ENCODE measurements around the gene THBS1. TPM values are rescaled to one million over a fixed set of nuclear protein-coding genes. Genes with fewer than 3 reads are reported as not detected.

THBS1 gene
- total RNA-seq, 2 experiments from 2014 or later: 0.02 to 0.20 TPM

DNA sequence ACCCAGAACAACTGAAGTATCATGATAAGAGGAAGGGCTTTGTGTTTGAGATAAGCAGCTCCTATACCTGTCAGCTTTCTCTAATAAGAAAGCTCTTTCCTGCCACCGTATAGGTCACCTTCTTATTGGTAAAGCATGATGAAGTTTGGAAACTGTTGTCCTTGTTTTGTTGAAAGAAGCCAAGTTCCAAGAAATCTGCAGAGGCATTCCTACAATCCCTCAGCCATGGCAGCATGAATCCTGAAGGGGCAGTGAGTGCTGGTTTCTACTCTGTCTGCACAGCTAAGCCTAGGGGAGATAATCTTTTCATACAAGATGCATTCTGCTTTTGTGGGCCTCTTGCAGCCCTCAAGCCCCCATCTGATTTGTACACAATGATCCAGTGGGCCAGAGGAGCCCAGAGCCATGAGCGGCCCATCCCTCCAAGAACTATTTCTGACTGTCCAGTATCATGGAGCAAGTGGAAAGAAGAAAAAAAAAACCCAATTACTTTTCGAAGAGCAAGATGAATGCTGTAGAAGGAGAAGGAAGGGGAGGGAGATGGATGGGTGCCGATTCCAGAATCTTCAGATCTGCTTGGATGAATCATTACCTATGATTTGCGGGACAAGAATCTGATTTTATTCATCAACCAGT is 1.9 kb upstream of the THBS1 start:
- intact Hi-C loops (cut with micrococcal nuclease): no loop called here
- H3K4me3 Mint-ChIP-seq: no peak overlapping the region
- peaks cover 47% of the 10 kb centered on the region for H3K27me3 Mint-ChIP-seq (ENCODE audit: low read depth)
- H3K9me3 Mint-ChIP-seq: no peaks in the 10 kb centered on the region
- no peaks in the 10 kb centered on the region for H3K36me3 Mint-ChIP-seq (ENCODE audit: low read depth)
- no peak for DNase-seq
- H3K27ac Mint-ChIP-seq: no peak overlapping the region
- peaks cover 9% of the 10 kb centered on the region for H3K4me1 Mint-ChIP-seq (ENCODE audit: low read depth)
- CTCF ChIA-PET: interaction anchor here (1.1 kb wide), 1 partner anchor 762 kb away, joined by 3 read pairs; no protein-coding TSS in a partner anchor

GRCh38 chr15:39579487-39580116 is 1.3 kb upstream of the THBS1 start:
- H3K36me3 Mint-ChIP-seq (ENCODE audit: low read depth): no peaks in the 10 kb centered on the region
- peaks cover 50% of the 10 kb centered on the region for H3K27me3 Mint-ChIP-seq (ENCODE audit: low read depth)
- H3K27ac Mint-ChIP-seq: no peak overlapping the region
- CTCF ChIA-PET: interaction anchor here (0.7 to 1.7 kb wide), 11 partner anchors 8 to 872 kb away, joined by 3 to 9 read pairs (median 3); no protein-coding TSS in a partner anchor
- DNase-seq: no peak
- H3K9me3 Mint-ChIP-seq: no peaks in the 10 kb centered on the region
- peaks cover 9% of the 10 kb centered on the region for H3K4me1 Mint-ChIP-seq (ENCODE audit: low read depth)
- H3K4me3 Mint-ChIP-seq: no peak overlapping the region
- intact Hi-C loops (cut with micrococcal nuclease): loop anchor here (1.0 to 5.0 kb wide), 7 partner anchors 178 to 871 kb away; no protein-coding TSS in a partner anchor

- Mint-ChIP-seq H3K36me3 (ENCODE audit: low read depth) (no peaks in the 10 kb centered on the region), H3K4me3 (peak overlapping the region; percentile 44), H3K27ac (no peak overlapping the region), H3K4me1 (ENCODE audit: low read depth) (peaks cover 9% of the 10 kb centered on the region), H3K9me3 (no peaks in the 10 kb centered on the region), H3K27me3 (ENCODE audit: low read depth) (peaks cover 50% of the 10 kb centered on the region)
- CTCF ChIA-PET: interaction anchor here (0.7 to 1.7 kb wide), 12 partner anchors 8 to 873 kb away, joined by 3 to 9 read pairs (median 3); no protein-coding TSS in a partner anchor
- DNase-seq: peak; percentile 92
- intact Hi-C loops (cut with micrococcal nuclease): loop anchor here (1.0 to 5.0 kb wide), 7 partner anchors 177 to 871 kb away; no protein-coding TSS in a partner anchor
Observed at GRCh38 chr15:39580117-39580484, 778 bp upstream of the THBS1 start.

DNA sequence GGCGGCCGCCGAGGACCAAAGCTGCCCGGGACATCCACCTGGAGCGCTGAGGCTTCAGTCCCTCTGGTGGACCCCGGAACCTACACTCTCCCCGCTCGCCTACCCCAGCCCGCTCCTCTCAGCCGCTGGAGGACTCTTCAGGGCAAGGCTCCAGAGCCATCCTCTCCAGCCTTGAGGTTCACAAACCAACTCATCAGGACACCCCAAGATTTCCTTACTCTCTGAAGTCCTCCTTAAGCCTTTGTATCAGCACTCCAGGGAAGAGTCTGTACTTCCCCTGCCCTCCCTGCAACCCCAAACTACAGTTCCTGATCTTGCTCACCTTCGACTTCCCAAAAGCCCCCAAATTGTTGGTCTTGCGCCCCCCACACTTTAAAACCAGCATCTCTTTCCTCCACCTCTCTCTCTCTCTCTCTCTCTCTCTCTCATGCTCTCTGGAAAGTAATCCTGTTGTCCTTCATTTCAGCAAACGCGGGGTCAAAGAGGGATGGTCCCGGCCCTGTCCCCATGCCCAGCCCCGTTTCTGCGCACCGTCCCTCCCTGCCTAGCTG is 438 bp downstream of the THBS1 start:
- DNase-seq: peak; percentile 8
- CTCF ChIA-PET: interaction anchor here (0.5 to 1.7 kb wide), 6 partner anchors 9 to 1840 kb away, joined by 3 to 4 read pairs (median 3); no protein-coding TSS in a partner anchor

DNA sequence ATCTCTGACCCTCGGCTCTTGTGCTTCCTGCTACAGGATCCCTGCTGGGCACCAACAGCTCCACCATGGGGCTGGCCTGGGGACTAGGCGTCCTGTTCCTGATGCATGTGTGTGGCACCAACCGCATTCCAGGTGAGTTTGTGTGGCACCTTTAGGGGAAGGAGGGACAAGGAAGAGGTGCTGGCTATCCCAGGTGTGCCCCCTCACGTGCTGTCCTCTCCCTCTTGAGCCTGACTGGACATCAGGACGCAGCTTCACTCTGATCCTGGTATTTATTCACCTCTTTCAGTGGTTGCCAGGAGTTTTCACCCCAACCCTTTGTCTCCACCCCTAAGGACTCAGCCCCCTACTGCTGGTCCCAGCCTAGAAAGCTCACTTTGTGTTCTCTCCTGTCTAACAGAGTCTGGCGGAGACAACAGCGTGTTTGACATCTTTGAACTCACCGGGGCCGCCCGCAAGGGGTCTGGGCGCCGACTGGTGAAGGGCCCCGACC is 960 bp downstream of the THBS1 start:
- CTCF ChIA-PET: interaction anchor here (0.5 to 2.4 kb wide), 3 partner anchors 175 to 390 kb away, joined by 3 to 11 read pairs (median 4); no protein-coding TSS in a partner anchor
- intact Hi-C loops (cut with micrococcal nuclease): loop anchor here (2.0 to 5.0 kb wide), 4 partner anchors 49 to 873 kb away; no protein-coding TSS in a partner anchor
- H3K27me3 Mint-ChIP-seq (ENCODE audit: low read depth): peaks cover 45% of the 10 kb centered on the region
- no peak for DNase-seq
- H3K4me3 Mint-ChIP-seq: peak overlapping the region; percentile 4
- peaks cover 9% of the 10 kb centered on the region for H3K4me1 Mint-ChIP-seq (ENCODE audit: low read depth)
- H3K9me3 Mint-ChIP-seq: no peaks in the 10 kb centered on the region
- H3K27ac Mint-ChIP-seq: no peak overlapping the region
- H3K36me3 Mint-ChIP-seq (ENCODE audit: low read depth): no peaks in the 10 kb centered on the region

More for the DNA sequence above, 438 bp downstream of the THBS1 start:
- Mint-ChIP-seq H3K27ac (no peak overlapping the region), H3K4me3 (peak overlapping the region; percentile 4), H3K36me3 (ENCODE audit: low read depth) (no peaks in the 10 kb centered on the region), H3K9me3 (no peaks in the 10 kb centered on the region), H3K4me1 (ENCODE audit: low read depth) (peaks cover 9% of the 10 kb centered on the region), H3K27me3 (ENCODE audit: low read depth) (peaks cover 49% of the 10 kb centered on the region)
- intact Hi-C loops (cut with micrococcal nuclease): loop anchor here (2.0 to 5.0 kb wide), 3 partner anchors 269 to 873 kb away; no protein-coding TSS in a partner anchor

DNA sequence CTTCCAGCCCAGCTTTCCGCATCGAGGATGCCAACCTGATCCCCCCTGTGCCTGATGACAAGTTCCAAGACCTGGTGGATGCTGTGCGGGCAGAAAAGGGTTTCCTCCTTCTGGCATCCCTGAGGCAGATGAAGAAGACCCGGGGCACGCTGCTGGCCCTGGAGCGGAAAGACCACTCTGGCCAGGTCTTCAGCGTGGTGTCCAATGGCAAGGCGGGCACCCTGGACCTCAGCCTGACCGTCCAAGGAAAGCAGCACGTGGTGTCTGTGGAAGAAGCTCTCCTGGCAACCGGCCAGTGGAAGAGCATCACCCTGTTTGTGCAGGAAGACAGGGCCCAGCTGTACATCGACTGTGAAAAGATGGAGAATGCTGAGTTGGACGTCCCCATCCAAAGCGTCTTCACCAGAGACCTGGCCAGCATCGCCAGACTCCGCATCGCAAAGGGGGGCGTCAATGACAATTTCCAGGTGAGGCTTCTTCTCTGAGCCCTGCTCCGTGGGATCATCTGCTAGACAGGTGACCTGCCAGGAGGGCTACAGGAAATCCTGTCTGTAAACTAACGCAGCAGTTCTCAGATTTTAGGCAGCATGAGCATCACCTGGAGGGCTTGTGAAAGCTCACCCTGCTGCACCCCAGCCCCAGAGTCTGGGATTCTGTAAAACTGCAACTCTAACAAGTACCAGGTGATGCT is 1.6 kb downstream of the THBS1 start:
- intact Hi-C loops (cut with micrococcal nuclease): loop anchor here (2.0 to 5.0 kb wide), 2 partner anchors 48 to 290 kb away; no protein-coding TSS in a partner anchor
- peaks cover 9% of the 10 kb centered on the region for H3K4me1 Mint-ChIP-seq (ENCODE audit: low read depth)
- no peak for DNase-seq

GRCh38 chr15:39582977-39583595 is 2.2 kb downstream of the THBS1 start:
- no peak for DNase-seq
- Mint-ChIP-seq H3K27ac (no peak overlapping the region), H3K9me3 (no peaks in the 10 kb centered on the region), H3K27me3 (ENCODE audit: low read depth) (peaks cover 40% of the 10 kb centered on the region), H3K36me3 (ENCODE audit: low read depth) (no peaks in the 10 kb centered on the region), H3K4me3 (no peak overlapping the region), H3K4me1 (ENCODE audit: low read depth) (peaks cover 9% of the 10 kb centered on the region)
- CTCF ChIA-PET: interaction anchor here (0.6 to 2.4 kb wide), 4 partner anchors 153 to 788 kb away, joined by 3 to 11 read pairs (median 3); no protein-coding TSS in a partner anchor
- intact Hi-C loops (cut with micrococcal nuclease): loop anchor here (2.0 to 5.0 kb wide), 2 partner anchors 48 to 289 kb away; no protein-coding TSS in a partner anchor

More for the DNA sequence above, 1.6 kb downstream of the THBS1 start:
- CTCF ChIA-PET: interaction anchor here (0.5 to 2.4 kb wide), 3 partner anchors 153 to 390 kb away, joined by 3 to 11 read pairs (median 3); no protein-coding TSS in a partner anchor
- Mint-ChIP-seq H3K27ac (no peak overlapping the region), H3K36me3 (ENCODE audit: low read depth) (no peaks in the 10 kb centered on the region), H3K4me3 (no peak overlapping the region), H3K9me3 (no peaks in the 10 kb centered on the region), H3K27me3 (ENCODE audit: low read depth) (peaks cover 40% of the 10 kb centered on the region)

GRCh38 chr15:39583596-39584265 is 2.9 kb downstream of the THBS1 start:
- H3K27ac Mint-ChIP-seq: no peak overlapping the region
- DNase-seq: peak; percentile 59
- H3K9me3 Mint-ChIP-seq: no peaks in the 10 kb centered on the region
- H3K4me1 Mint-ChIP-seq (ENCODE audit: low read depth): peaks cover 9% of the 10 kb centered on the region
- H3K4me3 Mint-ChIP-seq: no peak overlapping the region
- CTCF ChIA-PET: interaction anchor here (0.6 to 2.4 kb wide), 3 partner anchors 173 to 788 kb away, joined by 3 to 11 read pairs (median 3); no protein-coding TSS in a partner anchor
- peaks cover 37% of the 10 kb centered on the region for H3K27me3 Mint-ChIP-seq (ENCODE audit: low read depth)
- intact Hi-C loops (cut with micrococcal nuclease): loop anchor here (2.0 to 5.0 kb wide), 2 partner anchors 47 to 289 kb away; no protein-coding TSS in a partner anchor
- no peaks in the 10 kb centered on the region for H3K36me3 Mint-ChIP-seq (ENCODE audit: low read depth)

DNA sequence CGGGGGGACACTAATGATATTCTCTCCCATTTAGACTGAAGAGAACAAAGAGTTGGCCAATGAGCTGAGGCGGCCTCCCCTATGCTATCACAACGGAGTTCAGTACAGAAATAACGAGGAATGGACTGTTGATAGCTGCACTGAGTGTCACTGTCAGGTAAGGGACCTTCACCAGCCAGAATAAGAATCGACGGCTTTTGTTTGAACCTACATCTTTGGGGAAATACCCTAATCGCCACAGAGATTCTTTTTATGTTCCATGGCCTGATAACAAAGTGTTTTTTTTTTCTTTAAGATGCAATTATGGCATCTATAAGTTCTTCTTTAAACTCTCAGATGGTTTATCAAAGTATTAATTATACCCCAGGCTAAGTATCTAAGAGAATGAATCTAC is 3.4 kb downstream of the THBS1 start:
- H3K9me3 Mint-ChIP-seq: no peaks in the 10 kb centered on the region
- peaks cover 9% of the 10 kb centered on the region for H3K4me1 Mint-ChIP-seq (ENCODE audit: low read depth)
- intact Hi-C loops (cut with micrococcal nuclease): loop anchor here (5.0 kb wide), 1 partner anchor 288 kb away; no protein-coding TSS in a partner anchor
- H3K27me3 Mint-ChIP-seq (ENCODE audit: low read depth): peaks cover 32% of the 10 kb centered on the region
- no peak overlapping the region for H3K27ac Mint-ChIP-seq
- H3K36me3 Mint-ChIP-seq (ENCODE audit: low read depth): no peaks in the 10 kb centered on the region
- CTCF ChIA-PET: no interaction called here
- DNase-seq: no peak
- no peak overlapping the region for H3K4me3 Mint-ChIP-seq

- no peak overlapping the region for H3K4me3 Mint-ChIP-seq
- H3K4me1 Mint-ChIP-seq (ENCODE audit: low read depth): peaks cover 8% of the 10 kb centered on the region
- intact Hi-C loops (cut with micrococcal nuclease): loop anchor here (5.0 kb wide), 1 partner anchor 287 kb away; no protein-coding TSS in a partner anchor
- H3K27ac Mint-ChIP-seq: no peak overlapping the region
- no peak for DNase-seq
- CTCF ChIA-PET: interaction anchor here (1.1 kb wide), 1 partner anchor 101 kb away, joined by 3 read pairs; no protein-coding TSS in a partner anchor
- H3K9me3 Mint-ChIP-seq: no peaks in the 10 kb centered on the region
- H3K36me3 Mint-ChIP-seq (ENCODE audit: low read depth): no peaks in the 10 kb centered on the region
- peaks cover 26% of the 10 kb centered on the region for H3K27me3 Mint-ChIP-seq (ENCODE audit: low read depth)
Observed at GRCh38 chr15:39584662-39585388, 3.9 kb downstream of the THBS1 start.

Measured in activated naive CD4-positive, alpha-beta T cell treated with anti-CD3 and anti-CD28 coated beads for 36 hours (primary cell).